GM18873 (cell line): Measurements from ENCODE around the gene VRK1.

Experiments used
- ATAC-seq: cut with Tn5 transposase; IDR thresholded peaks from one replicate; pipeline ENCODE4 v1.9.1; 2021; ENCODE audit warnings: mild to moderate bottlenecking, moderate library complexity, moderate number of reproducible peaks; ENCODE audit not compliant: unreplicated experiment, low FRiP score

The VRK1 gene

GRCh38 chr14:96790186-96790585, 7.0 kb upstream of the VRK1 start:
- no peak for ATAC-seq

DNA sequence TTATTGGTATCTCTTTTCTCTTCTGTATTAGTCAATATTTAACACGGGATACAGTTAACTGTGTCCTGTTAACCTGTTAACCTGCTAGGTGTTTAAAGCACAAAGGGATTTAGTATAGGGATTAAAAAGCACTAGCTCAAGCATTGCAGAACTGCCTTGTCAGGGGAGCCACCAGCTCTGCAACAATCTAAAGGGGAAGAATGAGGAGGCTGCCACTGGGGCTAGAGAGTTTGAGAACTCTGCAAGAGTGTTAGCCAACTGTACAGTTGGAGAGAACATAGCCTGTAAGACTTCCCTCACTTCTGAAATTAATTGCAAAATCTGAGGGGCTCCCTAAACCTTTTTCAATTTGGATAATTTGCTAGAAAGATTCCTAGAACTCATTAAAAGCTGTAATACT, 6.5 kb upstream of the VRK1 start:
- ATAC-seq = no peak

DNA sequence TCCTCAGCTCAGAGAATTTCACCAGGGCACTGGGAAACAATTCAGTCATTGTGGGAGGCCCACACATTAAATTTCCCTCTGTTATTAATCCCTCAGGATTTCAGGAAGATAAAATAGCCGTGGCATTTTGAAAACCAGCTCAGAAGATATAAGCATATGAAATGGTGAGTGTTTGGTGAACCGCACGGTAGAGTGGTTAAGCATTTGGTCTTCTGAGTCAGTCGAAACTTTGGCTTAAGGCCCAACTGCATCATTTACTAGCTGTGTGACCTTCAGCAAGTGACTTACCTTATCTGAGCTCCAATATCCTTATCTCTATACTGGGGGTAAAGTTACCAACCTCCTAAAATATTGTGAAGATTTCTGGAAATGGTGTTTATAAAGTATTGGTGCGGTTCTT, 5.2 kb upstream of the VRK1 start:
- no peak for ATAC-seq

- no peak for ATAC-seq
Measured at GRCh38 chr14:96792591-96792990, 4.6 kb upstream of the VRK1 start.

DNA sequence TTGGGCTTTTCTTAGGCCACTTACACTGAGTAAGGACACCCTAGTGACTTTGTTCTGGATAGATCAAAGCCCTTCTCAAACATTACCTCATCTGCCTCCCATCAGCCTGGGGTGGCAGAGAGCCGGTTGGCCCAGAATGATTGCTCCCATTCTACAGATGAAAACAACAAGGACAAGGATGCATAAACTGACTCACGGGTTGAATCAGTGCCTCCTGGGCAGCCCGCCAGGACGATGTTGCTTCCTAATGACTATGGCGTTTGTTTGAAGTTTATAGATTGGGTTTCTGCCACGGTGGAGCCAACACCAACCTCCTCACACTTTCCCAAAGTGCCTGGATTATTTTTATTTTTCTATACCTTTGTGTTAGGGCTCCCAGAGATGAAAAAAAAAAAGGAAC, 3.6 kb upstream of the VRK1 start:
- ATAC-seq = no peak

DNA sequence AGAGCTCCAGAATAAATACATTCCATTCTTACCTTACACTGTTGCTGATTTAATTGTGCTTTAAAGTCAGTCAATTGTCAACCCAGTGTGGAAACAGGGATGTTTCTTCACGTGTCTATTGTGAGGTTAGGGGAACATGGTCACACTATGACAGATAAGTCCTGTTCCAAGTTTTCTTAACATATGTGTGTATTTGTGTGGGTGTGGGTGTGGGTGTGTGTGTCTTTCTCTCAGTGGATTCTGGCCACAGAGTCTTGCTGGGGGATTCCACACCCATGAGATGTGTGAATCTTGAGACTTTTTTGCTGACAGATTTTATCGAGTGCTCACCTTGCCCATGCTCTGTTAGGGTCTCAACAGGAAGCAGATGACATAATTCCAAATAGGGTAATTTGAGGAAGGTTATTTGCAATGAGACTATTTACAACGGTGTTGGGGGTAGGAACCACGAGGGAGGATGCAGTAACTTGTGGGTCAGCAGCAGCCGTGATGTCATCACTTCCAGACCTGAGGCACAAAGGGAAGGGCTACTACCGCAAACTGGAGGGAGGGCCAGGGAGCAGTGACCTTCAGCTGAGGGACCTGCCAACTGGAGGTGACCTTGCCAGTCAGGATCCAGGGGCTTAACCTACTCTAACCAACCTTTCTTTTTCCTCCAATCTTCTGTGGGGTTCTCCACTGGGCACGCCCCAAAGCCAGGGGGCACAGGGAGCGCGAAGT, 1.9 kb upstream of the VRK1 start:
- ATAC-seq = no peak

DNA sequence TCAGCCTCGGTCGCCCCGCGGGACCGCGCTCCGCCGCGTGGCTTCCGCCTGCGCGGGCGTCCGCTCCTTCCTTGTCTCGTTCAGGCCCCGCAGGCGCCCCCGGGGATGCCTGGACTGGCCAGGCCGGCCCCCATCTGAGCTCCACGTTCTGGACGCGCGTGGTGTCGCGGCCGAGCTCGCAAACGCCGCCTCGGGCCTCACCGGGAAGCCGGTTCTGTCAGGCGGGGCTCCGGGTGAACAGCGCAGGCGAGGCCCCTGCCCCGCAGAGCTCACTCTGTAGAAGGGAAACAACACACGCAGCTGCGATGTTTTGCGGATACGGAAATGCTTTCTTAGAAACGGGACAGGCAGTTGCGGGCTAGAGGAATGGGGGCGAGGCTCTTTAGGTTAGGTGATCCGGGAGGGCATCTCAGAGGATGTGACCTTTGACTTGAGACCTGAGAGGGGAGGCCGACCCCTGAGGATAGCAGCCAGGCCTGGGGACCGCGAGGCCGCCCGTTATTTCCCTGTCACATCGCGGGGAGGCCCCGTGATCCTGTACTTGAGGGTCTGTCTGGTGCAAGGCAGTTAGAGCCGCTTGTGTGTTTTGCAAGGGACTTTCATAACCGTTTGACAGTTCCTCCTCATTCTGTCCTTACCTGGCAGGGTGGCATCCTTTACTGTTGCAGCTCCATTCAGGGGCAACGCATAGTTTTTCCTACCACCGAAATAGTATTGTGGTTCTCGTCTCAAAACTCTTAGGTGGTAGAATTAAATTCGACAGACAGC, 584 bp downstream of the VRK1 start:
- peak; percentile 22 for ATAC-seq

DNA sequence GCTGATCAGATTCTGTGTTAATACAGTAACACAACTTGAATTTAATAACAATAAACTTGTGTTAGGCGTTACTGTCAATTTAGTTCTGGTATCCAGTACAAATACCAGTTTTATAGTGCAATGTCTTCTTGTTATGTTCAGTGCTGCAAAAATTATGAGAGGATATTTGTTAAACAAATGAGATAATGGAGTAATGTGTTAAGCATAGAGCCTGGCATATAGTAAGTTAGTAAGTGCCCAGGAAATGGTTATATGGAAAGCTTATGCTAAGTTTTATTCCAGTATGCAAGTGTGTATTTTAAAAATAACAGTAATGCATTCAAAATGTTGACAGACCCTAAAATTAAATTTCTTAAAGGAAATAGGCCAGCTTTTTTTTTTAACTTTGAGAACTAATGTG, 1.8 kb downstream of the VRK1 start:
- no peak for ATAC-seq

DNA sequence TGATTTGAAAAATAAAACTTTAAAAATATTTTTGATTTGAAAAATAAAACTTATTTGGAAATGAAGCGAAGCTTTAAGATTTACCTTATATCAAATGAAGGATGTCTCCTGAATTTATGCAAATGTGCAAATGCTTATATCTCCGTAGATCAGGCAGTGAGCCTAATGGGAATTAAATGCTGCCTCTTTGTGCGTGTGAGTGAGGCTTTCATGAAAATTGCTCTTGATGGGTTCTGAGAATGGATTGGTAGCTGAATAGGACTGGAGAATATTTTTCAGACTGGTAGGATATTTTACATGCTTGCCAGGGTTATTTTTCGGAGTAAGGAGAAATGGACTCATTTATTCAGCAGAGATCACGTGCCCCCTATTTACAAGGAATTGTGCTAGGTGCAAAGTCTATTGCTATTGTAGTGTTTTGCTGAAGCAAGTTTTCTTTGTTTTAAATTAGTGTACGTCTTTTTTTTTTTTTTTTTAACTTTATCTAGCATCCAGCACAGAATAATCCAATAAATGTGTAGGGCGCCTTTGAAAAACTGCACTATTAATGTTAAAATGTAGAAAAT, 2.4 kb downstream of the VRK1 start:
- ATAC-seq = no peak

GRCh38 chr14:96801931-96802330, 4.7 kb downstream of the VRK1 start:
- ATAC-seq = no peak

DNA sequence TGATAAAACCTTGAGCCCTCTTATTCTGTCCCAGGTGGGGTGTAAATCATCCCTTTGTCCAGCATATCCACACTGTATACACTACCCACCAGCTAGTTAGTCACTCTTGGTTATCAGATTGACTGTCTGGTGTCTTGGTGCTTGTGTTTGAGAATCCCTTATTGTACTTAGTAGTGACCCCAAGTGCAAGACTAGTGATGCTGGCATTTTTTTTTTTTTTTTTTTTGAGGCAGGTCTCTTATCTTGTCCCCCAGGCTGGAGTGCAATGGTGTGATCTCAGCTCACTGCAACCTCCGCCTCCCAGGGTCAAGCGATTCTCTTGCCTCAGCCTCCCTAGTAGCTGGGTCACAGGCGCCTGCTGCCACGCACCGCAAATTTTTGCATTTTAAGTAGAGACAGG, 5.8 kb downstream of the VRK1 start:
- ATAC-seq = no peak

DNA sequence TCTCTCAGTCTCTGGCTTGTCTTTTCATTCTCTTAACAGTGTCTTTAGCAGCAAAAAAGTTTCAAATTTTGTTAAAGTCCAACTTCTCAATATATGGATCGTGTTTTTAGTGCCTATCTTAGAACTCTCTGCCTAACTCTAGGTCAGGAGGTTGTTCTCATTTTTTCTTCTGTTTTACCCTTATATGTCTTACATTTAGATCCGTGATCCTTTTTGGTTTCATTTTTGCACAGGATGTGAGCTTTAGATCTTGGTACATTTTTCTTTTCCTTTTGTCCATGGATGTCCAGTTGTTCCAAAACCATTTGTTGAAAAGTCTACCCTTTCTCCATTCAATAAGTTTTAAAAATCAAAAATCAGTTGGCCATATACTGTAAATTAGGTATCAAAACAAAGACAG, 6.8 kb downstream of the VRK1 start:
- ATAC-seq = no peak

GRCh38 chr14:96804895-96805294, 7.7 kb downstream of the VRK1 start:
- no peak for ATAC-seq

GRCh38 chr14:96805956-96806355, 8.8 kb downstream of the VRK1 start:
- no peak for ATAC-seq

DNA sequence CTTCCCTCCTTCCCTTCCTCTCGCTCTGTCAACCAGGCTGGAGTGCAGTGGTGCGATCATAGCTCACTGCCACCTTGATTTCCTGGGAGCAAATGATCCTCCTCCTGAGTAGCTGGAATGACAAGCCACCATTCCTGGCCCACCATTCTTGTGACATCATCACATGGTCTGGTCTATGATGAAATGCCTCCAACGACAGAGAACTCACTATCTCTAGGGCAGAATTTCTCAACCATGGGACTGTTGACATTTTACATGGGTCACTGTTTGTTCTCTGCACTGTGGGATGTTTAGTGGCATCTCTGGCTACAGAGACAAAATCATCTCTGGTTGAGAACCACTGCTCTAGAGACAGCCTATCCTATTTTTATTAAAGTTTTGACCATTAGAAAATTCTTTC, 9.7 kb downstream of the VRK1 start:
- no peak for ATAC-seq

- no peak for ATAC-seq
Measured at GRCh38 chr14:96808619-96809406, 11.6 kb downstream of the VRK1 start.

GRCh38 chr14:96811265-96811664, 14.1 kb downstream of the VRK1 start:
- ATAC-seq = no peak

DNA sequence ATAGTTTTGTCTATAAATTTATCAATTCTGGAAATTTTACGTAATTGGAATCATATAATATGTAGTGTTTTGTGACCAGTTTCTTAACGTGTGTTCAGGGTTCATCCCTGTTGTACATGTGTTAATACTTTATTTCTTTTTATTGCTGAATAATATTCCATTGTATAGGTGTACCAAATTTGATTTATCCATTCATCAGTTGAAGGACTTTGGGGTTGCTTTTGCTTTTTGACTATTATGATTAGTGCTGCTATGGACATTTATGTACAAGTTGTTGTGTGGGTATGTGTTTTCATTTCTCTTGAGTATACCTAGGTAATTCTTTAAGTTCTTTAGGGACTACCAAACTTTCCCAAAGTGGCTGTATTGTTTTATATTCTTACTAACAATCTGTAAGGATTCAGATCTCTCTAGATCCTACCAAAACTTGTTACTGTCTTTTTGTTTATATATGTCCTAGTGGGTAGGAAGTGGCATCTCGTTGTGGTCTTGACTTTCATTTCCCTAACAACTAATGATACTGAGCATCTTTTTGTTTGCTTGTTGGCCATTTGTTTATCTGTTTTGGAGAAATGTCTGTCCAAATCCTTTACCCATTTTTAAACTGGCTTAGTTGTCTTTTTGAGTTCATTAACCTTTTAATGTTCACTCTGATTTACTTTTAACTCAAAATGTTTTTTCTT, 14.9 kb downstream of the VRK1 start:
- ATAC-seq = peak; percentile 62

- ATAC-seq = no peak
Measured at GRCh38 chr14:96816281-96816680, 19.1 kb downstream of the VRK1 start.
